Spleen (tissue), 11 donors: ENCODE measurements around the gene MCTP1. TPM values are rescaled to one million over a fixed set of nuclear protein-coding genes. Genes with fewer than 3 reads are reported as not detected.

Experiments used
- DNase-seq: peaks from one replicate; pipeline ENCODE4 v3.0.0-alpha.2; 2020
- H3K27ac ChIP-seq, 8 donors: fragments of 200-600 bp; sonication (generic) in 7 of 8; 1 replicate in 4 of 8; 2 replicates in 4 of 8; pipeline versions ENCODE4 v1.5.0 to v1.8.0; 2016 to 2021; ENCODE audit warnings: inconsistent platforms in 4 of 8, mild to moderate bottlenecking in 4 of 8, moderate library complexity in 1 of 8
- H3K27me3 ChIP-seq, 7 donors: fragments of 200-600 bp; sonication (generic) in 6 of 7; replicated peaks in 1 of 7; 1 replicate in 4 of 7; 2 replicates in 3 of 7; pipeline versions ENCODE4 v1.5.0 to v1.8.0; 2016 to 2021; ENCODE audit warnings: inconsistent platforms in 3 of 7, mild to moderate bottlenecking in 1 of 7
- H3K36me3 ChIP-seq, 6 donors: fragments of 200-600 bp; sonication (generic) in 5 of 6; 1 replicate in 4 of 6; 2 replicates in 2 of 6; pipeline versions ENCODE4 v1.5.0 to v1.8.0; 2016 to 2021; ENCODE audit warnings: inconsistent platforms in 2 of 6
- H3K4me1 ChIP-seq, 6 donors: fragments of 200-600 bp; sonication (generic) in 5 of 6; 1 replicate in 3 of 6; 2 replicates in 3 of 6; pipeline versions ENCODE4 v1.5.0 to v1.8.0; 2016 to 2021; ENCODE audit warnings: inconsistent platforms in 3 of 6
- H3K4me3 ChIP-seq, 8 donors: fragments of 200-600 bp; sonication (generic) in 7 of 8; 1 replicate in 4 of 8; 2 replicates in 4 of 8; pipeline versions ENCODE4 v1.5.0 to v1.8.0; 2016 to 2021; ENCODE audit warnings: inconsistent platforms in 4 of 8, mild to moderate bottlenecking in 4 of 8, moderate library complexity in 2 of 8
- H3K9me3 ChIP-seq, 8 donors: fragments of 200-600 bp; sonication (generic) in 7 of 8; 1 replicate in 4 of 8; 2 replicates in 4 of 8; pipeline versions ENCODE4 v1.5.0 to v1.8.0; 2016 to 2021; ENCODE audit warnings: inconsistent platforms in 4 of 8
- POLR2A ChIP-seq, 3 donors: fragments of 450-650 bp; IDR thresholded peaks; one replicate each; pipeline ENCODE4 v1.5.1; 2017; ENCODE audit warnings: antibody characterized with exemption in 3 of 3, mild to moderate bottlenecking in 1 of 3
- POLR2AphosphoS5 ChIP-seq, 3 donors: sonication (generic); formaldehyde crosslinking; IDR thresholded peaks; one replicate each; pipeline ENCODE4 v1.5.1; 2017; ENCODE audit warnings: antibody characterized with exemption in 3 of 3
- WGBS, 5 donors: extraction: QIAGEN DNeasy Blood & Tissue Kit in 3 of 5; methylation state at CpG; one replicate each; pipeline versions ENCODE4 v1.1.5 to v1.1.7; 2013 to 2018; 5-methylcytosine and 5-hydroxymethylcytosine counted together
- intact Hi-C: fragments of 100-400 bp; cut with DNase I; formaldehyde crosslinking; loops from one replicate; pipeline ENCODE4 v1.15.0; 2023; ENCODE audit warnings: low total_unique reads
- polyA plus RNA-seq, 3 donors: library from polyadenylated mRNA; stranded (reverse); fragments of 200-250 nt; gene quantifications; one replicate each; pipeline ENCODE4 v1.2.1, GENCODE V29; 2013
- total RNA-seq, 7 donors: library from RNA; depleted of rRNA in 3 of 7; stranded (reverse); fragments of >200 nt in 3 of 7; fragmentation: NEBNext Ultra II Directional in 4 of 7; extraction: Animal tissue kit (Norgen Biotek cat#: 25700) in 4 of 7; gene quantifications; one replicate each; pipeline versions ENCODE4 v1.1.0 to v1.2.1, GENCODE V29; 2016 to 2021
- TF ChIP-seq, protein P1 (sequence below), 11 experiments: fragments of 200-600 bp in 7 of 11; fragments of 450-650 bp in 4 of 11; sonication (generic) in 4 of 11; IDR thresholded peaks in 8 of 11; conservative IDR thresholded peaks in 3 of 11; 1 replicate in 7 of 11; 2 replicates in 4 of 11; pipeline versions ENCODE4 v1.4.0 to v1.8.0; 2016 to 2021; ENCODE audit warnings: antibody characterized with exemption in 11 of 11, inconsistent platforms in 4 of 11, mild to moderate bottlenecking in 1 of 11
- donor health status: healthy with polysubstance abuse.
- donor health status: DM: no; HTN: no; CAD: no; lungs with moderate emphysema.
- donor health status: DM: no; HTN: no; CAD: no.
- donor health status: Bipolar disorder and iron deficiency.
- donor health status: healthy.
- donor health status: DM: no; HTN: no; CAD: no.
- donor health status: DM: yes; HTN: yes; CAD: no.

The MCTP1 gene
- total and polyA plus RNA-seq, 10 donors = 1.2 to 57.2 (median 29.4) TPM

- no peaks in the 10 kb centered on the region for H3K4me1 ChIP-seq
- TF ChIP-seq, protein P1, sequence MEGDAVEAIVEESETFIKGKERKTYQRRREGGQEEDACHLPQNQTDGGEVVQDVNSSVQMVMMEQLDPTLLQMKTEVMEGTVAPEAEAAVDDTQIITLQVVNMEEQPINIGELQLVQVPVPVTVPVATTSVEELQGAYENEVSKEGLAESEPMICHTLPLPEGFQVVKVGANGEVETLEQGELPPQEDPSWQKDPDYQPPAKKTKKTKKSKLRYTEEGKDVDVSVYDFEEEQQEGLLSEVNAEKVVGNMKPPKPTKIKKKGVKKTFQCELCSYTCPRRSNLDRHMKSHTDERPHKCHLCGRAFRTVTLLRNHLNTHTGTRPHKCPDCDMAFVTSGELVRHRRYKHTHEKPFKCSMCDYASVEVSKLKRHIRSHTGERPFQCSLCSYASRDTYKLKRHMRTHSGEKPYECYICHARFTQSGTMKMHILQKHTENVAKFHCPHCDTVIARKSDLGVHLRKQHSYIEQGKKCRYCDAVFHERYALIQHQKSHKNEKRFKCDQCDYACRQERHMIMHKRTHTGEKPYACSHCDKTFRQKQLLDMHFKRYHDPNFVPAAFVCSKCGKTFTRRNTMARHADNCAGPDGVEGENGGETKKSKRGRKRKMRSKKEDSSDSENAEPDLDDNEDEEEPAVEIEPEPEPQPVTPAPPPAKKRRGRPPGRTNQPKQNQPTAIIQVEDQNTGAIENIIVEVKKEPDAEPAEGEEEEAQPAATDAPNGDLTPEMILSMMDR (IDR thresholded peaks at IDR 0.05 in 8 of 11, conservative IDR thresholded peaks at IDR 0.05 in 3 of 11) = no peak
- TF ChIP-seq POLR2A (IDR thresholded peaks at IDR 0.05) = no peak
- TF ChIP-seq POLR2AphosphoS5 (IDR thresholded peaks at IDR 0.05) = no peak
- peaks cover 0 to 13% (median 0%) of the 10 kb centered on the region in 8 donors for H3K9me3 ChIP-seq
- no peaks in the 10 kb centered on the region for H3K36me3 ChIP-seq
- intact Hi-C loops = no loop called here
- no peak overlapping the region for H3K4me3 ChIP-seq
- H3K27me3 ChIP-seq = no peaks in the 10 kb centered on the region
- no peak for DNase-seq
- WGBS, 5 donors = 72 to 92% (median 77%) methylated on average over 4 of the region's 4 CpGs
- no peak overlapping the region for H3K27ac ChIP-seq
Measured at GRCh38 chr5:95317687-95318086, 32.8 kb upstream of the MCTP1 start.

GRCh38 chr5:95317085-95317484, 32.2 kb upstream of the MCTP1 start:
- H3K27ac ChIP-seq = no peak overlapping the region
- no peaks in the 10 kb centered on the region for H3K36me3 ChIP-seq
- H3K4me1 ChIP-seq = no peaks in the 10 kb centered on the region
- WGBS, 5 donors = 89 to 96% (median 93%) methylated on average over 2 of the region's 2 CpGs
- intact Hi-C loops = no loop called here
- TF ChIP-seq POLR2AphosphoS5 (IDR thresholded peaks at IDR 0.05) (no peak), POLR2A (IDR thresholded peaks at IDR 0.05) (no peak)
- TF ChIP-seq, protein P1 (IDR thresholded peaks at IDR 0.05 in 8 of 11, conservative IDR thresholded peaks at IDR 0.05 in 3 of 11) = no peak
- H3K27me3 ChIP-seq = no peaks in the 10 kb centered on the region
- no peak overlapping the region for H3K4me3 ChIP-seq
- DNase-seq = no peak
- peaks cover 0 to 19% (median 0%) of the 10 kb centered on the region in 8 donors for H3K9me3 ChIP-seq

DNA sequence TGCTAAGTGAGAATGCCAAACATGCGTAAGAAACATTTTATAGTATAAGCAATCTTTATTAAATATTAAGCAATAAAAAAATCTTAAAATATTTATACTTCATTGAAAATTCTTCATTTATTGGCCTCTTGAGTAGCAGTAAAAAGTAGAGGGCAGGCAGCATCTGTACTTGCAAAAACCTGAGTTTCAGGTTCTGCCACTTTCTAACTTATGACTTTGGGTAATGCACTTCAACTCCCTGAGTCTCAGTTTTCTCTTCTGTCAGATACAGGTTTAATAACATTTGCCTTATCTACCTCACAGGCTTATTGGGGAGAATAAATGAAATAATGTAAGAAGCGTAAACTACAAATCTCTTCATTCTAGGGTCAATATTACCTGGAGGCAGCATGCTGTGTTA, 19.8 kb upstream of the MCTP1 start:
- H3K27me3 ChIP-seq = no peaks in the 10 kb centered on the region
- 78 to 99% (median 93%) methylated on average over 2 of the region's 2 CpGs for WGBS, 5 donors
- intact Hi-C loops = no loop called here
- H3K4me1 ChIP-seq = no peaks in the 10 kb centered on the region
- H3K36me3 ChIP-seq = no peaks in the 10 kb centered on the region
- no peaks in the 10 kb centered on the region for H3K9me3 ChIP-seq
- H3K27ac ChIP-seq = no peak overlapping the region
- TF ChIP-seq POLR2A (IDR thresholded peaks at IDR 0.05) = no peak
- TF ChIP-seq, protein P1 (IDR thresholded peaks at IDR 0.05 in 8 of 11, conservative IDR thresholded peaks at IDR 0.05 in 3 of 11) = no peak
- DNase-seq = no peak
- no peak overlapping the region for H3K4me3 ChIP-seq

DNA sequence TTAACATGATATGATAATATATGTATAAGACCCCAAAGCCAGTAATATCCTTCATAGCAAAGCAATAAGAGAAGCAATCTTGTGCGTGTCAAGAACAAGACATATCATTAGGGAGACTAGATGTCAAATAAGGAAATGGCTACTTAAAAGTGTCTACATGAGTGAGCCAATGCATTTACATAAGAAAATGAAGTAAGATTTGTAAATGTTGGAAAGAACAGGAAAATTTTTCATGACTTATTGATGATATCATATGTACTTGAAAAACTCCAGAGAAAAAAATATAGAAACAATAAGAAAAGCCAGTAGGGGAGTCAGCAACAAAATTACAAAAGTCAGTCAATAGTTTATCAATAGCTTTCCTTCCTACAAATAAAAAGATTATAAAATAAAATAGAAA, 13.8 kb upstream of the MCTP1 start:
- WGBS, 5 donors = 52 to 85% (median 77%) methylated on average over 1 of the region's 1 CpG
- DNase-seq = no peak
- no peak for TF ChIP-seq POLR2AphosphoS5 (IDR thresholded peaks at IDR 0.05)
- TF ChIP-seq, protein P1 (IDR thresholded peaks at IDR 0.05 in 8 of 11, conservative IDR thresholded peaks at IDR 0.05 in 3 of 11) = no peak
- no peak for TF ChIP-seq POLR2A (IDR thresholded peaks at IDR 0.05)
- Histone ChIP-seq H3K36me3 (no peaks in the 10 kb centered on the region), H3K4me3 (no peak overlapping the region), H3K9me3 (no peaks in the 10 kb centered on the region), H3K27me3 (peaks cover 0 to 10% (median 0%) of the 10 kb centered on the region in 7 donors), H3K4me1 (no peaks in the 10 kb centered on the region), H3K27ac (no peak overlapping the region)
- intact Hi-C loops = no loop called here
